ENCODE measurements around the gene ABLIM1.

The ABLIM1 gene

GRCh38 chr10:114498413-114499111, 159.5 kb downstream of the ABLIM1 start:
- no peak for DNase-seq

DNA sequence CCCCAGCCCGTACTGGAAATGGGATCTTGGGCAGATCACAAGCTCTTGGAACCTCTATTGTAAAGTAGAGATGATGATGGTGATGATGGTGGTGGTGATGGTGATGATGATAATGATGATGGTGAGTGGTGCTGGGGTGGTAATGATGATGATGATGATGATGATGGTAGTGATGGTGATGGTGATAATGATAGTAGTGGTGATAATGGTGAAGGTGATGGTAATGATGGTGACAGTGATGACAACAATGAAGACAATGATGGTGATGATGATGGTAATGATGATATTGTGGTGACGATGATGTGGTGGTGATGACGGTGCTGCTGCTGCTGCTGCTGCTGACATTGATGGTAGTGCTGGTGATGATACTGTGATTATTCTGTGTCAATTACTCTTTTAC, 162.8 kb downstream of the ABLIM1 start:
- no peak for DNase-seq

GRCh38 chr10:114492351-114493037, 165.6 kb downstream of the ABLIM1 start:
- no peak for DNase-seq

DNA sequence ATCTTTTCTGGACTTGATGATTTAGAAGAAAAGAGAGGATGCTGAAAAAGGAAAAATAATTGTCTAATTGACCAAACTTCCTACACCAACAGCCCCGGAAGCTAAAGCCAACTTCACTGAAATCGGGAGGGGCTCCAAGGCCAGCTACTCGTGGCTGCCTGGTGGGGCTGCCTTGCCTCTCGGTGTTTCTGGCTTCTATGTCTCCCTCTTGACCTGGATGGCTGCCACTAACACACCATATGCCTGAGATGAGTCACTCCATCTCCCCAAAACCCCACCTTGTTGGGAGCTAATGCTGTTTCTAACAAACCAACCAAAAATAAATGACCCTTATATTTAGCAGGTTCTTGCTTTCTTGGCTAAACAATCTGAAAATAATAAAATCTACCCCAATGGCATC, 166.1 kb downstream of the ABLIM1 start:
- no peak for DNase-seq

DNA sequence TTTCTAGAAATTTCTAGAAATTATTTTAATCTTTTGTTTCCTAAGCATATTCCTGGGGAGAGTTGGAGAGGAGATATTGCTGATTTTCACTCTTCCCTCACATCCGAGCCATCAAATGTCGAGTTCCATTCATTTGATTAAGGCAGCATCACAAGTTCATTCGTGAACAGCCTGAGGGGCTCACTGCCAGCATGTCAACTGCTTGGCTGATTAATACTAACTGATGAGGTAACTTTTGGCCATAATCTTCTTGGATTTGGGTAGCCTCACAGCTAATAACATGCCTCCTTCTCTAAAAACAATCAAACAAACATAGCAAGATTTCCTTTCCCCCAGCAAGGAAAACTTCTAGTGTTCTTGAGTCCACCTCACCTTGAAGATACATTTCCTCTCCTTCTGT, 166.7 kb downstream of the ABLIM1 start:
- DNase-seq, result no peak

- peak in 5 of 56 donors; percentile 6 to 31 (median 17) for DNase-seq
Observed at GRCh38 chr10:114489521-114490310, 168.4 kb downstream of the ABLIM1 start.

- no peak for DNase-seq
Observed at GRCh38 chr10:114487815-114488536, 170.1 kb downstream of the ABLIM1 start.

- DNase-seq, result no peak
Observed at GRCh38 chr10:114486938-114487814, 170.9 kb downstream of the ABLIM1 start.

GRCh38 chr10:114485696-114486400, 172.2 kb downstream of the ABLIM1 start:
- no peak for DNase-seq

- no peak for DNase-seq
Observed at GRCh38 chr10:114483575-114483974, 174.5 kb downstream of the ABLIM1 start.

DNA sequence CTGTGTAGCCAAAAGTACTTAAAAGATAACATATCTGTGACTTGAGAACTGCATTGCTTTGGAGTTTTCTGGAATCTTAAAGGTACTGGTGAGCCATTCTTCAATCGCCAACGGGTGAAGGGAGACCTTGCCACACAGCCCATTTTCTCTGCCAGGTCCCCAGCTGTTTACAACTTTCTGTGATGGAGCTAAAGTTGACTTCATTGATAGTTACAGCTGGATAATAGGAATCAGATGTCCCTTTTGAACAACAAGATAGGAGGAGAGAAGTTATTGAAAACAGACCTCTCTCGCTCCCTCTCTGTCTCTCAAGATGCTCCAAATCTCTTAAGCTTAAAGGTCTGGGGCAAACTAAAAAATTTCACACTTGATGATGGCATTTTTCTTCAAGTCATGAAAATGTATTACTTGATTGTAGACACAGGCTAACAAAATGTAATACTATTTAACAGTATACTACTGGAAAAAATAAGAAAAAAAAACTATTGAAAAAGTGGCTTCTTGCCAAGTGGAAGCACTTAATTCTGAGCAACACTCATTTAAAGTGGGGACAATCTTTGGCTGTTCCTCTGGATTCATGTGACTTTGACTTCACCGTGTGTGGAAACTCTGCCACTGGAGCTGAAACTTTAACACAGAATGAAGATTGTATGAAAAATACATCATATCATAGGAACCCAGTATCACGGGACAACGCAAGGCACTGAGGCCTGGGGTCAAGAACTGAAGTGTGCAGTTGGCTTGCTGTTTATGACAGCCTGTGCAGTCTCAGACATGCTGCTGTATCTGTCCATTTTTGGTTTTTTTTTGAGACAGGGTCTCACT, 175.4 kb downstream of the ABLIM1 start:
- no peak for DNase-seq

GRCh38 chr10:114481055-114481454, 177.0 kb downstream of the ABLIM1 start:
- no peak for DNase-seq

DNA sequence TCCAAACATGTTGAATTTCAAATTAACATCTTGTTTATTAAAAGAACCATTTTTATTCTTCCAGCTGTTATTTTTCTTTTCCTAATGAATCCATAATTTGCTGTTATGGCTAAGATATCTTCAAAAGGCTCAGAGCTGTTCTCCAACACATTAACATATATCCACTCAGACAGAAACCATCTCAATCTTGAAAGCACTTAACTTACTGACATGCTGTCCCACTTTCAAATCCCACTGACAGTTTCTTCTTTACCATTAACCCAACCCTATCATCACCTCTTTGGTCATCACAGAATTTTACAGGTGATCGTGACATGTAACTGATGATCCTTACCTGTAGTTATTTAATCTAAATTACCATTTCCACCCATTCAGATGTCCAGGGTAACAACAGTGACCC, 178.2 kb downstream of the ABLIM1 start:
- DNase-seq, result no peak

DNA sequence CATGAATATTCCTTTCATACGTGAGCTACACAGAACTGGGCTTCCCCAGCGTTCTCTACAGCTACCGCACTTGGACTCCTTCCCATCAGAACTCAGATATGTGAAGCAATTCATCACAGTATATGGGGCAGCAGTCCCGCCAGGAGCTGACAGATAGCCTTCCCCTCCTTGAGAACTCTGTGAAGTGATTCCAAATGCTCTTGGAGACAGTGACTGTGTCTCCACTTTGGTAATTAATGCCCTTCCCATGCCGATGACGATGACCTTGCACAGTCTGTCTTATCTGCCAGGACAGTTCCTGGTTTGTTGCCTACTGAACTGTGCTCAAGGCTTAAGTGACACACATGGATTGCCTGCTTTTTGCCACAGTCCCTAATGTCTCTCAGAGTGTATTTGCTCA, 178.8 kb downstream of the ABLIM1 start:
- DNase-seq, result no peak

- DNase-seq, result no peak
Observed at GRCh38 chr10:114478281-114478680, 179.8 kb downstream of the ABLIM1 start.

GRCh38 chr10:114477285-114477684, 180.8 kb downstream of the ABLIM1 start:
- no peak for DNase-seq

DNA sequence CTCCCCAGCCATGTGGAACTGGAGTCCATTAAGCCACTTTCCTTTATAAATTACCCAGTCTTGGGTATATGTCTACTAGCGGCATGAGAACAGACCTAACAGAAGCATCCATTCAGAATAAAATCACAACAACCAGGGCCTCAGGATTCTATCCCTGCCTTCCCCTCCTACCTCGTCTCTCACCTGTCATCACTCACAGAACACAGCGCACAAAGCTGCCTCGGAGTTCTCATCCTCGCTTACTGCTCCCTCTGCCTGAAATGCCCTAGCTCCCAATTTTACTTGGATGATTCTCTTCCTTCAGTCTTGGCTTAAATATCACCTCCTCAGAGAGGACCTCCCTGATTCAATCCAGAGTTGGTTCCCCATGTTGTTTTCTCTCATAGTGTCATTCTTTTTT, 183.1 kb downstream of the ABLIM1 start:
- no peak for DNase-seq

DNA sequence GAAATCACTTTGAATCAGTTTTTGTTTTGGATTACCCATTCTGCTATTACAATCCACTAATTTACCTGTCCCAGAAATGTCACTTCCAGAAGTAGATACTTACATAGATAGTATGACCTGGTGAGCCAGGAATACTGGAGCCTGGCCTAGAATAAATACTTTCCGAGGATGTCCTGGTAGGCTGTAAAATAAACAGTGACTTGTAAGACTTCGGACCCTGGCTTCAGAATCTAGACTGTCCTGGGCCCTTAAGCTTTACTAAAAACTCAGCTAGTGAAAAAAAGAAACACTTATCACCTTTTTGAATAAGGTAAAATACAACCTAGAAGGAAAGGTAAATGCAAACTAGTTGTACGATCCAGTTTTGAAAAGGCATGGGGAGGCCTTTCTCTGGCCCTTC, 184.3 kb downstream of the ABLIM1 start:
- DNase-seq, result no peak

DNA sequence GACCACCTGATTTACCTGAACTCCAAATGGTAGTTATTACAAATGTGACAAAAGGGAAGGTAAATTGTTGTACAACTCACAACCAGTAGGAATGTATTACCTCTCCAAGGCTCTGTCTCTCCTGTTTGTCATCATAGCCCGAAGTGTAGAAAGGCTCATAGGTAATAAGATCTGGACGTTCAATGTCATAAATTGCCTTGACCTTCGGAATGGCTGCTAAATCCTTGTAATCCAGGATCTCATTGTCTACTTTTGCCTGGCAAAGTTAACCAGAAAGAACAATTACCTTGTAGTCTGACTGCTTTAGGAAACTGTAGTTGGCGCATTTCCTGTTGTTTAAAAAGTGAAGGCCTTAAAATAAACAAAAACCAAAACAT, 185.2 kb downstream of the ABLIM1 start:
- no peak for DNase-seq
